ENCODE data around the gene MBNL3.

GRCh38 chrX:132330156-132330729 is 158.6 kb downstream of the MBNL3 start:
- TF ChIP-seq CTCF (IDR thresholded peaks at IDR 0.05) (no peak), POLR2A (IDR thresholded peaks at IDR 0.05) (no peak)

Data from heart left ventricle (tissue), 13 donors.